ENCODE results near the gene VPS8. TPM values are rescaled to one million over a fixed set of nuclear protein-coding genes. Genes with fewer than 3 reads are reported as not detected.

Gene VPS8
- total RNA-seq, 4 donors from 2014 or later: 31.0 to 39.0 (median 32.6) TPM

DNA sequence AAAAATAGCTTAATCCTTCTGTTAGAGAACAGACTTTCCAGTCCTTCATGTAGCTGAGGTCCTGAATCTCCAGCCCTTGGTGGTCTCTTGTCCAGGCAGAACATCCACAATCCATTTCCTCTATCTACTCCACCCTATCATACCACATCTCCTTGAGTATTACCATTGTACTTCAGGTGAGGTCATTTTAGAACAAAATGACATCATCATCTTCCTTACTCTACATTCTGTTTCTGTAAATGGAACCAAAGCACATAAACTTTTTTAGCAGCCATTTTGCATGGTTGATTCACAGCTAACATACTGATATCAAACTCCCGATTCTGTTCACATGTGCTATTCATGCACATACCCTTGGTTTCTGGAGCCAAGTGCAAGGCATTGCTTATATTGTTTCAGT is 228.5 kb downstream of the VPS8 start:
- no peak overlapping the region for H3K27ac ChIP-seq (replicated peaks in 1 of 4)
- intact Hi-C loops (cut with DNase I): no loop called here
- H3K4me1 ChIP-seq: peaks cover 0 to 7% (median 5%) of the 10 kb centered on the region in 4 donors
- peaks cover 0 to 5% (median 0%) of the 10 kb centered on the region in 4 donors for H3K9me3 ChIP-seq
- H3K27me3 ChIP-seq: no peaks in the 10 kb centered on the region
- TF ChIP-seq EP300 (IDR thresholded peaks at IDR 0.05) (no peak), POLR2A (IDR thresholded peaks at IDR 0.05; ENCODE audit: low read depth) (no peak), POLR2AphosphoS5 (IDR thresholded peaks at IDR 0.05) (no peak)
- TF ChIP-seq, protein P1, sequence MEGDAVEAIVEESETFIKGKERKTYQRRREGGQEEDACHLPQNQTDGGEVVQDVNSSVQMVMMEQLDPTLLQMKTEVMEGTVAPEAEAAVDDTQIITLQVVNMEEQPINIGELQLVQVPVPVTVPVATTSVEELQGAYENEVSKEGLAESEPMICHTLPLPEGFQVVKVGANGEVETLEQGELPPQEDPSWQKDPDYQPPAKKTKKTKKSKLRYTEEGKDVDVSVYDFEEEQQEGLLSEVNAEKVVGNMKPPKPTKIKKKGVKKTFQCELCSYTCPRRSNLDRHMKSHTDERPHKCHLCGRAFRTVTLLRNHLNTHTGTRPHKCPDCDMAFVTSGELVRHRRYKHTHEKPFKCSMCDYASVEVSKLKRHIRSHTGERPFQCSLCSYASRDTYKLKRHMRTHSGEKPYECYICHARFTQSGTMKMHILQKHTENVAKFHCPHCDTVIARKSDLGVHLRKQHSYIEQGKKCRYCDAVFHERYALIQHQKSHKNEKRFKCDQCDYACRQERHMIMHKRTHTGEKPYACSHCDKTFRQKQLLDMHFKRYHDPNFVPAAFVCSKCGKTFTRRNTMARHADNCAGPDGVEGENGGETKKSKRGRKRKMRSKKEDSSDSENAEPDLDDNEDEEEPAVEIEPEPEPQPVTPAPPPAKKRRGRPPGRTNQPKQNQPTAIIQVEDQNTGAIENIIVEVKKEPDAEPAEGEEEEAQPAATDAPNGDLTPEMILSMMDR (IDR thresholded peaks at IDR 0.05): no peak
- H3K4me3 ChIP-seq: no peak overlapping the region
- no peaks in the 10 kb centered on the region for H3K36me3 ChIP-seq
- WGBS: 100% methylated on average over 1 of the region's 1 CpG
- DNase-seq (ENCODE audit: extremely low spot score): no peak

DNA sequence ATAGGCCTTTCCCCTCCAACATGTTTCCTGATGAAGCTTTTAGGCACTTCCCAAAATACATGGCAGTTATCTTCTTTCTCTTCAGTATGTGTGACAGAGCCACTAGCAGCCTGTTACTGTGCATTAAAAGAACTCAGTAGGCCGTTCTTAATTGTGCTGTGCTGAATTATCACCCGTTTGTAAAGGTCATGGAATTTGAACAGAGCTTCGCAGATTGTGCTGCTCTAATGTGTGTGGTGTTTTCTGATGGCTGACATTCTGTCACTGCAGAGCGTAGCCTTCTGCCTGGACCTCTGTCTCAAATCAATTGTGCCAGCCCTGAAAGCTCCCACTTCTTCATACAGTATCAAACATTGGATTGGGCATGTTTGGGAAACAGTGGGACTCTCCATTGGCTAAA is 229.6 kb downstream of the VPS8 start:
- H3K4me3 ChIP-seq: no peak overlapping the region
- intact Hi-C loops (cut with DNase I): no loop called here
- no peak for DNase-seq (ENCODE audit: extremely low spot score)
- H3K27ac ChIP-seq (replicated peaks in 1 of 4): no peak overlapping the region
- no peaks in the 10 kb centered on the region for H3K9me3 ChIP-seq
- H3K4me1 ChIP-seq: peaks cover 0 to 14% (median 11%) of the 10 kb centered on the region in 4 donors
- WGBS: 93% methylated on average over 3 of the region's 4 CpGs
- H3K36me3 ChIP-seq: no peaks in the 10 kb centered on the region
- TF ChIP-seq POLR2A (IDR thresholded peaks at IDR 0.05; ENCODE audit: low read depth): no peak
- no peak for TF ChIP-seq POLR2AphosphoS5 (IDR thresholded peaks at IDR 0.05)
- TF ChIP-seq, protein P1 (IDR thresholded peaks at IDR 0.05): no peak
- TF ChIP-seq EP300 (IDR thresholded peaks at IDR 0.05): no peak
- no peaks in the 10 kb centered on the region for H3K27me3 ChIP-seq

DNA sequence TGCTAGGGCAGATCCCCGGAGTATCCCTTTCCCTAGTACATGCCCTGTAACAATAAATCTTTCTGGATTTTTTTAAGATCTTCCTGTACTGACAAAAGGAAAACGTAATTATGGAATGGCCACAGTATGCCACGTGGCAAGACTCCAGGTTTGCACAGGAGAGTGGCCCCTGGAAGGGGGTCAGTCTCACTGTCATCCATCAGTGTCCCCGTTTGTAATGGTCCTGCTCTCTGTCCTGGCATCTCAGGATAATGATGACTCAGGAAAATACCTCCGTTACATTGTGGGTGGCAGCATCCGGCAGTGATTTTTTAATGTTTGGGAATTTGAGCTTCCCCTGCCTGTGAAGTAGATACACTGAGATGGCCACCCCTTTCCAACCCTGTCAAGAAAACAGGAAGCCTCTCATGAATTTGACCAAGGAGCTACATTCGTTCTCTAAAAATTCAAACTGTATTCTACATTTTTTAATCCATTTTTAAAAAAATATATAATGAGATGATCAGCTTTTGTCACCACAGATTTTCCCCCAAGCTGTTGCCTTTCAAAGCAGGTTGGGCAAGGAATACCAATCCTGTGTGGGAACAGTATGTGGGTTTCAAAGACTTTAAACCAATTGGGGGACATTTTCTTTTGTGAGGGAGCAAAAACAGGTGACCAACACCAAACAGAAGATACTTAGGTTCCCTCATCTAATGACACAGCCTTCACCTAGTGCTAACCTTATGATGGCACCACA is 230.5 kb downstream of the VPS8 start:
- DNase-seq (ENCODE audit: extremely low spot score): no peak
- Histone ChIP-seq H3K9me3 (no peaks in the 10 kb centered on the region), H3K36me3 (no peaks in the 10 kb centered on the region), H3K4me1 (peaks cover 0 to 16% (median 13%) of the 10 kb centered on the region in 4 donors), H3K4me3 (no peak overlapping the region), H3K27ac (replicated peaks in 1 of 4) (no peak overlapping the region), H3K27me3 (no peaks in the 10 kb centered on the region)
- intact Hi-C loops (cut with DNase I): no loop called here
- WGBS: 71% methylated on average over 7 of the region's 7 CpGs
- TF ChIP-seq EP300 (IDR thresholded peaks at IDR 0.05) (no peak), POLR2A (IDR thresholded peaks at IDR 0.05; ENCODE audit: low read depth) (no peak), POLR2AphosphoS5 (IDR thresholded peaks at IDR 0.05) (no peak)
- TF ChIP-seq, protein P1 (IDR thresholded peaks at IDR 0.05): no peak

DNA sequence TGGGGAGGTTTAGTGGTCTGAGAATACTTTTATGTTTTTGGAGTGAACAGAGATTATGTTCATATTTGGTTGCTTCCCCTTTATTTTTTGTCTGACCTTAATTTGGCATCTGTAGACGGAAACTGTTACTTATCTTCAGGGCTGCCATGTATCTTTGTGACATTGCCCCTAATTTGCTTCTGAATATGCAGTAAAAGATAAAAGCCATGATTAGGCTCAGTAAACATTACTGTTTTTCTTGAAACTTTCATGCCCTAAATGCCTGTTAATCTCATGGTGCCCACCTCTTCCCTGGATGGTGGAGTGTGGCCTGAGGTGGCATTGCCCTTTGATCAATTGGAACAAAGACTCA is 234.2 kb downstream of the VPS8 start:
- Histone ChIP-seq H3K9me3 (no peaks in the 10 kb centered on the region), H3K27ac (replicated peaks in 1 of 4) (peak overlapping the region in 3 of 4 donors; percentile 8 to 30 (median 24)), H3K4me1 (peaks cover 0 to 16% (median 13%) of the 10 kb centered on the region in 4 donors), H3K27me3 (no peaks in the 10 kb centered on the region), H3K36me3 (peaks cover 6 to 31% (median 31%) of the 10 kb centered on the region in 4 donors), H3K4me3 (no peak overlapping the region)
- WGBS: 72% methylated on average over 1 of the region's 1 CpG
- no peak for DNase-seq (ENCODE audit: extremely low spot score)
- TF ChIP-seq EP300 (IDR thresholded peaks at IDR 0.05) (no peak), POLR2AphosphoS5 (IDR thresholded peaks at IDR 0.05) (no peak), POLR2A (IDR thresholded peaks at IDR 0.05; ENCODE audit: low read depth) (no peak)
- TF ChIP-seq, protein P1 (IDR thresholded peaks at IDR 0.05): no peak
- intact Hi-C loops (cut with DNase I): no loop called here
